CD14-positive monocyte (primary cell): ENCODE results near the gene DBNDD1. TPM values are rescaled to one million over a fixed set of nuclear protein-coding genes. Genes with fewer than 3 reads are reported as not detected.

Source experiments
- DNase-seq, 3 donors: peaks; one replicate each; pipeline ENCODE4 v3.0.0-alpha.2; 2011 to 2022
- H2AFZ ChIP-seq: 2 replicates; pipeline ENCODE4 v1.6.0; 2012; ENCODE audit warnings: mild to moderate bottlenecking, low read depth, low read length, inconsistent platforms; ENCODE audit not compliant: insufficient read depth, poor library complexity, severe bottlenecking
- H3K27ac ChIP-seq, 2 donors: 1 replicate in 1 of 2; 2 replicates in 1 of 2; pipeline ENCODE4 v1.5.1; 2012 to 2013; ENCODE audit warnings: low read length in 2 of 2, control low read depth in 1 of 2, inconsistent platforms in 1 of 2, low read depth in 1 of 2, mild to moderate bottlenecking in 1 of 2
- H3K27me3 ChIP-seq, 2 donors: one replicate each; pipeline versions ENCODE4 v1.6.0 to v1.6.1; 2011 to 2013; ENCODE audit warnings: low read length in 2 of 2; ENCODE audit not compliant: control insufficient read depth in 2 of 2, insufficient read depth in 2 of 2
- H3K36me3 ChIP-seq, 2 donors: replicated peaks in 1 of 2; 1 replicate in 1 of 2; 2 replicates in 1 of 2; pipeline versions ENCODE4 v1.5.1 to v1.6.1; 2012 to 2013; ENCODE audit warnings: low read length in 2 of 2, control low read depth in 1 of 2, inconsistent platforms in 1 of 2, mild to moderate bottlenecking in 1 of 2; ENCODE audit not compliant: insufficient read depth in 2 of 2, control insufficient read depth in 1 of 2
- H3K4me1 ChIP-seq, 2 donors: 1 replicate in 1 of 2; 2 replicates in 1 of 2; pipeline versions ENCODE4 v1.5.1 to v1.6.1; 2012 to 2013; ENCODE audit warnings: low read length in 2 of 2, control low read depth in 1 of 2, inconsistent platforms in 1 of 2, mild to moderate bottlenecking in 1 of 2, moderate library complexity in 1 of 2; ENCODE audit not compliant: insufficient read depth in 2 of 2, control insufficient read depth in 1 of 2
- H3K4me2 ChIP-seq: replicated peaks from 2 replicates; pipeline ENCODE3; 2012; ENCODE audit warnings: low read length, moderate library complexity, mild to moderate bottlenecking; ENCODE audit not compliant: poor library complexity, severe bottlenecking; ENCODE audit errors: extremely low read depth
- H3K4me3 ChIP-seq, 3 experiments: fragments of 200-600 bp in 1 of 3; sonication (generic) in 1 of 3; replicated peaks in 1 of 3; 1 replicate in 2 of 3; 2 replicates in 1 of 3; pipeline ENCODE4 v1.5.1; 2011 to 2013; ENCODE audit warnings: low read length in 3 of 3, mild to moderate bottlenecking in 3 of 3, control low read depth in 2 of 3, low read depth in 2 of 3, inconsistent platforms in 1 of 3, moderate library complexity in 1 of 3
- H3K79me2 ChIP-seq: 2 replicates; pipeline ENCODE4 v1.6.0; 2012; ENCODE audit warnings: mild to moderate bottlenecking, control low read depth, inconsistent platforms, low read length, moderate library complexity; ENCODE audit not compliant: insufficient read depth
- H3K9ac ChIP-seq: 2 replicates; pipeline ENCODE4 v1.6.0; 2017; ENCODE audit warnings: low read length, mild to moderate bottlenecking; ENCODE audit not compliant: insufficient read depth, poor library complexity, severe bottlenecking
- H3K9me3 ChIP-seq, 2 donors: replicated peaks in 1 of 2; 1 replicate in 1 of 2; 2 replicates in 1 of 2; pipeline versions ENCODE4 v1.5.1 to v1.6.1; 2012 to 2013; ENCODE audit warnings: low read length in 2 of 2, control low read depth in 1 of 2; ENCODE audit not compliant: control insufficient read depth in 1 of 2, insufficient read depth in 1 of 2
- H4K20me1 ChIP-seq: 2 replicates; pipeline ENCODE4 v1.6.0; 2012; ENCODE audit warnings: mild to moderate bottlenecking, low read length, control low read depth, moderate library complexity; ENCODE audit not compliant: insufficient read depth
- H3K27ac Mint-ChIP-seq, 7 donors: one replicate each; pipeline ENCODE4 v1.8.0; 2020; ENCODE audit warnings: mild to moderate bottlenecking in 7 of 7, mixed read lengths in 7 of 7, moderate library complexity in 6 of 7, inconsistent platforms in 2 of 7
- H3K27me3 Mint-ChIP-seq, 3 donors: one replicate each; pipeline ENCODE4 v1.8.0; 2021 to 2022; ENCODE audit warnings: low read depth in 3 of 3, mild to moderate bottlenecking in 3 of 3, mixed read lengths in 3 of 3, moderate library complexity in 3 of 3, inconsistent platforms in 1 of 3
- H3K36me3 Mint-ChIP-seq, 2 donors: one replicate each; pipeline ENCODE4 v1.8.0; 2020; ENCODE audit warnings: mixed read lengths in 2 of 2, inconsistent platforms in 1 of 2, mild to moderate bottlenecking in 1 of 2
- H3K4me1 Mint-ChIP-seq: one replicate; pipeline ENCODE4 v1.8.0; 2020; ENCODE audit warnings: mild to moderate bottlenecking, mixed read lengths
- H3K4me3 Mint-ChIP-seq, 2 donors: one replicate each; pipeline ENCODE4 v1.8.0; 2020; ENCODE audit warnings: mild to moderate bottlenecking in 2 of 2, mixed read lengths in 2 of 2, moderate library complexity in 1 of 2
- H3K9me3 Mint-ChIP-seq, 7 donors: one replicate each; pipeline ENCODE4 v1.8.0; 2020 to 2022; ENCODE audit warnings: mixed read lengths in 7 of 7, mild to moderate bottlenecking in 6 of 7, moderate library complexity in 6 of 7, inconsistent platforms in 2 of 7
- WGBS: methylation state at CpG from one replicate; pipeline ENCODE4 v1.1.5; 2013; ENCODE audit warnings: missing lambda C conversion rate; ENCODE audit not compliant: insufficient coverage; 5-methylcytosine and 5-hydroxymethylcytosine counted together
- intact Hi-C, 2 donors: fragments of 100-400 bp; cut with micrococcal nuclease; formaldehyde crosslinking; loops; one replicate each; pipeline versions ENCODE4 v1.15.0 to v1.15.1; 2023
- polyA plus RNA-seq, 3 donors: library from polyadenylated mRNA; depleted of rRNA in 1 of 3; unstranded in 2 of 3; stranded (reverse) in 1 of 3; fragments of 300-500 nt in 2 of 3; fragments of >200 nt in 1 of 3; fragmentation: Illumina TruSeq in 2 of 3; gene quantifications; 1 replicate in 2 of 3; 2 replicates in 1 of 3; pipeline ENCODE4 v1.2.3, GENCODE V29; 2012 to 2021
- TF ChIP-seq, protein P1 (sequence below): fragments of 200-600 bp; IDR thresholded peaks from one replicate; pipeline ENCODE4 v1.8.0; 2022; ENCODE audit warnings: antibody characterized with exemption, mild to moderate bottlenecking

The DBNDD1 gene
- polyA plus RNA-seq, 3 donors: 0.07 TPM; not detected in 2

GRCh38 chr16:89993971-89994370 is 25.3 kb downstream of the DBNDD1 start:
- peaks cover 7 to 26% (median 17%) of the 10 kb centered on the region in 7 donors for H3K9me3 Mint-ChIP-seq
- DNase-seq: no peak
- H3K9me3 ChIP-seq: peaks cover 4 to 15% of the 10 kb centered on the region in 2 donors
- intact Hi-C loops: no loop called here
- no peak overlapping the region for H3K27ac ChIP-seq
- WGBS: 90% methylated on average over 5 of the region's 7 CpGs
- H3K4me1 Mint-ChIP-seq: no peaks in the 10 kb centered on the region
- TF ChIP-seq, protein P1, sequence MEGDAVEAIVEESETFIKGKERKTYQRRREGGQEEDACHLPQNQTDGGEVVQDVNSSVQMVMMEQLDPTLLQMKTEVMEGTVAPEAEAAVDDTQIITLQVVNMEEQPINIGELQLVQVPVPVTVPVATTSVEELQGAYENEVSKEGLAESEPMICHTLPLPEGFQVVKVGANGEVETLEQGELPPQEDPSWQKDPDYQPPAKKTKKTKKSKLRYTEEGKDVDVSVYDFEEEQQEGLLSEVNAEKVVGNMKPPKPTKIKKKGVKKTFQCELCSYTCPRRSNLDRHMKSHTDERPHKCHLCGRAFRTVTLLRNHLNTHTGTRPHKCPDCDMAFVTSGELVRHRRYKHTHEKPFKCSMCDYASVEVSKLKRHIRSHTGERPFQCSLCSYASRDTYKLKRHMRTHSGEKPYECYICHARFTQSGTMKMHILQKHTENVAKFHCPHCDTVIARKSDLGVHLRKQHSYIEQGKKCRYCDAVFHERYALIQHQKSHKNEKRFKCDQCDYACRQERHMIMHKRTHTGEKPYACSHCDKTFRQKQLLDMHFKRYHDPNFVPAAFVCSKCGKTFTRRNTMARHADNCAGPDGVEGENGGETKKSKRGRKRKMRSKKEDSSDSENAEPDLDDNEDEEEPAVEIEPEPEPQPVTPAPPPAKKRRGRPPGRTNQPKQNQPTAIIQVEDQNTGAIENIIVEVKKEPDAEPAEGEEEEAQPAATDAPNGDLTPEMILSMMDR: no peak
- peak overlapping the region in 5 of 7 donors; percentile 85 to 94 (median 91) for H3K27ac Mint-ChIP-seq
- no peak overlapping the region for H3K4me3 ChIP-seq
- no peaks in the 10 kb centered on the region for H3K4me1 ChIP-seq
- H3K4me2 ChIP-seq: no peak overlapping the region
- no peaks in the 10 kb centered on the region for H3K79me2 ChIP-seq
- no peaks in the 10 kb centered on the region for H3K27me3 ChIP-seq
- H4K20me1 ChIP-seq: no peaks in the 10 kb centered on the region
- H3K36me3 ChIP-seq: peaks cover 49 to 59% of the 10 kb centered on the region in 2 donors
- H3K36me3 Mint-ChIP-seq: peaks cover 59 to 85% of the 10 kb centered on the region in 2 donors
- no peak overlapping the region for H3K4me3 Mint-ChIP-seq
- no peak overlapping the region for H3K9ac ChIP-seq
- no peak overlapping the region for H2AFZ ChIP-seq
- peaks cover 0 to 18% (median 0%) of the 10 kb centered on the region in 3 donors for H3K27me3 Mint-ChIP-seq

- peaks cover 53 to 60% of the 10 kb centered on the region in 2 donors for H3K36me3 ChIP-seq
- peaks cover 7 to 26% (median 17%) of the 10 kb centered on the region in 7 donors for H3K9me3 Mint-ChIP-seq
- peaks cover 59 to 88% of the 10 kb centered on the region in 2 donors for H3K36me3 Mint-ChIP-seq
- no peak overlapping the region for H3K27ac ChIP-seq
- TF ChIP-seq, protein P1: no peak
- H3K27me3 ChIP-seq: no peaks in the 10 kb centered on the region
- H3K27me3 Mint-ChIP-seq: peaks cover 0 to 18% (median 0%) of the 10 kb centered on the region in 3 donors
- peaks cover 4 to 15% of the 10 kb centered on the region in 2 donors for H3K9me3 ChIP-seq
- H2AFZ ChIP-seq: no peak overlapping the region
- 100% methylated on average over 1 of the region's 4 CpGs for WGBS
- DNase-seq: no peak
- no peaks in the 10 kb centered on the region for H3K4me1 Mint-ChIP-seq
- no peak overlapping the region for H3K9ac ChIP-seq
- no peaks in the 10 kb centered on the region for H3K79me2 ChIP-seq
- intact Hi-C loops: no loop called here
- no peaks in the 10 kb centered on the region for H4K20me1 ChIP-seq
- no peak overlapping the region for H3K4me3 Mint-ChIP-seq
- peak overlapping the region in 3 of 7 donors; percentile 55 to 60 (median 56) for H3K27ac Mint-ChIP-seq
- no peak overlapping the region for H3K4me3 ChIP-seq
- H3K4me2 ChIP-seq: no peak overlapping the region
- no peaks in the 10 kb centered on the region for H3K4me1 ChIP-seq
Observed at GRCh38 chr16:89993377-89993776, 25.9 kb downstream of the DBNDD1 start.
